GM10248 (cell line): Measurements from ENCODE around the gene MAPT.
"Not testable (repeated sequence)": the region's sequence is repeated elsewhere in the genome, so short reads cannot be mapped to it uniquely, and the experiment has no call there.

Source experiments
- CTCF ChIA-PET: fragments of 300-600 bp; sonication (Branson Sonifier 250); formaldehyde crosslinking; extraction: SDS; loops from one replicate; lab custom pipeline; 2021; ENCODE audit warnings: antibody characterized with exemption; lab: Yijun Ruan, JAX
- POLR2A ChIA-PET: fragments of 350-650 bp; sonication (Branson Sonifier 250); formaldehyde crosslinking; extraction: SDS; loops from one replicate; lab custom pipeline; 2020; ENCODE audit warnings: antibody characterized with exemption; lab: Yijun Ruan, JAX
- DNase-seq: peaks from one replicate; pipeline ENCODE4 v3.0.0; 2012; ENCODE audit errors: extremely low spot score
- CTCF ChIP-seq: IDR thresholded peaks from 2 replicates; pipeline ENCODE4 v1.5.1; 2012; ENCODE audit warnings: mild to moderate bottlenecking, low read depth; ENCODE audit errors: extremely low read depth, missing control alignments, control extremely low read depth

The MAPT gene

GRCh38 chr17:45907750-45908395, 13.5 kb downstream of the MAPT start:
- ChIA-PET CTCF (interaction anchor here (1.3 kb wide), 1 partner anchor 41 kb away, joined by 3 read pairs; no protein-coding TSS in a partner anchor), POLR2A (no interaction called here)
- no peak for TF ChIP-seq CTCF
- no peak for DNase-seq

GRCh38 chr17:45908460-45908859, 14.1 kb downstream of the MAPT start:
- ChIA-PET CTCF (no interaction called here), POLR2A (no interaction called here)
- no peak for TF ChIP-seq CTCF
- no peak for DNase-seq

- ChIA-PET CTCF (interaction anchor here (1.2 kb wide), 1 partner anchor 15 kb away, joined by 3 read pairs; no protein-coding TSS in a partner anchor), POLR2A (no interaction called here)
- no peak for DNase-seq
- TF ChIP-seq CTCF: no peak
Measured at GRCh38 chr17:45908935-45909334, 14.6 kb downstream of the MAPT start.

- no peak for DNase-seq
- ChIA-PET POLR2A (no interaction called here), CTCF (no interaction called here)
- TF ChIP-seq CTCF: no peak
Measured at GRCh38 chr17:45910667-45911066, 16.3 kb downstream of the MAPT start.

- ChIA-PET CTCF (no interaction called here), POLR2A (no interaction called here)
- no peak for TF ChIP-seq CTCF
- DNase-seq: no peak
Measured at GRCh38 chr17:45912319-45912718, 18.0 kb downstream of the MAPT start.

GRCh38 chr17:45913030-45913429, 18.7 kb downstream of the MAPT start:
- CTCF ChIA-PET, POLR2A ChIA-PET, DNase-seq: not testable (repeated sequence)

- no peak for DNase-seq
- CTCF ChIA-PET: no interaction called here
- TF ChIP-seq CTCF: no peak
- POLR2A ChIA-PET: no interaction called here
Measured at GRCh38 chr17:45914047-45914717, 19.8 kb downstream of the MAPT start.
